NCI-H2196 treated with DMSO at 0.1 percent for 48 hours (cell line): Measurements from ENCODE around the gene DCUN1D1.
"Not testable (repeated sequence)": the region's sequence is repeated elsewhere in the genome, so short reads cannot be mapped to it uniquely, and the experiment has no call there.

Experiments
- DNase-seq: peaks from one replicate; lab custom pipeline; 2025; ENCODE audit not compliant: unreplicated experiment; lab: John Stamatoyannopoulos, UW

DCUN1D1 gene

GRCh38 chr3:182980204-182981037 is at the start of gene DCUN1D1:
Gene DCUN1D1, minus strand, starts transcription at chr3:182980538. Its CDS starts 49 bp downstream, at chr3:182980489.
- peak; percentile 77 for DNase-seq

GRCh38 chr3:183028416-183028815 is 48.1 kb upstream of the DCUN1D1 start:
- DNase-seq, result no peak

GRCh38 chr3:183027276-183027675 is 46.9 kb upstream of the DCUN1D1 start:
- no peak for DNase-seq

GRCh38 chr3:183022936-183023516 is 42.7 kb upstream of the DCUN1D1 start:
- no peak for DNase-seq

- DNase-seq, result no peak
Observed at GRCh38 chr3:183018421-183019192, 38.3 kb upstream of the DCUN1D1 start.

- DNase-seq, result no peak
Observed at GRCh38 chr3:183015185-183015584, 34.8 kb upstream of the DCUN1D1 start.

GRCh38 chr3:183013856-183014255 is 33.5 kb upstream of the DCUN1D1 start:
- DNase-seq, result no peak

- DNase-seq, result no peak
Observed at GRCh38 chr3:183013074-183013473, 32.7 kb upstream of the DCUN1D1 start.

GRCh38 chr3:183008800-183009199 is 28.5 kb upstream of the DCUN1D1 start:
- DNase-seq, result no peak

GRCh38 chr3:183008303-183008702 is 28.0 kb upstream of the DCUN1D1 start:
- no peak for DNase-seq

- no peak for DNase-seq
Observed at GRCh38 chr3:183006396-183007002, 26.2 kb upstream of the DCUN1D1 start.

GRCh38 chr3:182999767-183000166 is 19.4 kb upstream of the DCUN1D1 start:
- DNase-seq, result no peak

GRCh38 chr3:182993486-182994201 is 13.3 kb upstream of the DCUN1D1 start:
- DNase-seq, result not testable (repeated sequence)

- DNase-seq, result peak; percentile 87
Observed at GRCh38 chr3:182989566-182989965, 9.2 kb upstream of the DCUN1D1 start.

GRCh38 chr3:182986021-182986420 is 5.7 kb upstream of the DCUN1D1 start:
- DNase-seq, result no peak

GRCh38 chr3:182983876-182984275 is 3.5 kb upstream of the DCUN1D1 start:
- DNase-seq, result no peak

GRCh38 chr3:182981038-182981380 is 671 bp upstream of the DCUN1D1 start:
- DNase-seq, result no peak

- DNase-seq, result no peak
Observed at GRCh38 chr3:182979674-182980191, 605 bp downstream of the DCUN1D1 start.

GRCh38 chr3:182979103-182979673 is 1.1 kb downstream of the DCUN1D1 start:
- DNase-seq, result no peak

GRCh38 chr3:182978387-182978786 is 2.0 kb downstream of the DCUN1D1 start:
- no peak for DNase-seq
